GM12878 (cell line): ENCODE results near the gene COPS7A.
A peak's percentile ranks its signal among the peaks of the same experiment; 100 is the strongest.

Source experiments
- EZH2 ChIP-seq: IDR thresholded peaks from 2 replicates; pipeline ENCODE4 v1.6.1; 2012; ENCODE audit warnings: low read depth, mild to moderate bottlenecking, control low read depth, inconsistent platforms, low read length, borderline replicate concordance; ENCODE audit not compliant: control insufficient read depth
- MTA3 ChIP-seq: IDR thresholded peaks from 2 replicates; pipeline ENCODE4 v1.6.1; 2012; ENCODE audit warnings: low read length, inconsistent platforms, borderline replicate concordance
- TF ChIP-seq, protein P1 (sequence below), 3 experiments: IDR thresholded peaks in 2 of 3; conservative IDR thresholded peaks in 1 of 3; 2 replicates each; pipeline ENCODE4 v1.5.1; 2011; ENCODE audit warnings: low read depth in 3 of 3, low read length in 3 of 3, mild to moderate bottlenecking in 3 of 3, control low read depth in 2 of 3, moderate library complexity in 2 of 3, inconsistent platforms in 1 of 3, mixed read lengths in 1 of 3; ENCODE audit not compliant: control insufficient read depth in 2 of 3, insufficient read depth in 1 of 3; ENCODE audit errors: extremely low read depth in 1 of 3

DNA sequence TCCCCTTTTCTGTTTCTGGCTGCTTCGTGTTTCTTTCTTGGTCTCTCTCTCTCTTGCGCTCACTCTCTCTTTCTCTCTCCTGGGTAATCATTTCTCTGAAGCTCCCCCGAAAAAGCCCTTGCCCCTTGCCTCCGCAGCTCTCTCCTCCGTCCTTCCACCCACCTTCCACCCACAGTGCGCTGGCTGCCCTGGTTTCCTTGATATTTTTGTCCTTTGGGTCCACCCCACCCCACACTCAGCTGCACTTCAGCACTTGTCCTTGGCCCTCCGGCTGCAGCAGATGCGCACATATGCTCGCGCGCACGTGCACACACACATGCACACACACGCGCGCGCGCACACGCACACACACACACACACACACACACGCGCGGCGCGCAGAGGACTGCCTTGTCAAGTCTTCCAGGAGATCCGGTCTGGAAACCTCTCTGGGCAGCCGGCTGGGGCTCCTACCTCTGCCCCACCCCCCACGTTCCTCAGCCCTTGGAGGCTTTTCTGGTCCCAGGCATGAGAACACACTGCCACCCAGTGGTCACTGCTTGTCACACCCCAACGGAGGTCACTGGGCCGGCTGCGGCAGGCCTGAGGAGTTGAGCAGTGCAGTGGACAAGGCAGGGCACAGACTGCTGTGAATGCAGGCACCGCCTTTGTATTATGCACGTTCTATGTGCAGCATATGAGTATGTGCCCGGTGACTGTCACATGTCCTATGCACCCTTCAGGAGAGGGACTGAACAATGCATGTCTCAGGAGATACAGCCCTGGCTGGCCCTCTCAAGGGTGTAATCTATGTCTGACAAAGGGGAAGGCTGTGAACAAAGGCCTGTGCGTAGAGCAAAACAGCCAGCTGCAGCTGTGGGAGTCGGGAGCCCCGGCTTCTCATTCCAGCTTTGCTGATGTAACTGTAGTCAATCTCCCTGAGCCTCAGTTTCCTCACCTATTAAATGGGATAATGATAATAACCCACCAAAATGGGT, 55.0 kb downstream of the COPS7A start:
- no peak for TF ChIP-seq EZH2
- TF ChIP-seq, protein P1, sequence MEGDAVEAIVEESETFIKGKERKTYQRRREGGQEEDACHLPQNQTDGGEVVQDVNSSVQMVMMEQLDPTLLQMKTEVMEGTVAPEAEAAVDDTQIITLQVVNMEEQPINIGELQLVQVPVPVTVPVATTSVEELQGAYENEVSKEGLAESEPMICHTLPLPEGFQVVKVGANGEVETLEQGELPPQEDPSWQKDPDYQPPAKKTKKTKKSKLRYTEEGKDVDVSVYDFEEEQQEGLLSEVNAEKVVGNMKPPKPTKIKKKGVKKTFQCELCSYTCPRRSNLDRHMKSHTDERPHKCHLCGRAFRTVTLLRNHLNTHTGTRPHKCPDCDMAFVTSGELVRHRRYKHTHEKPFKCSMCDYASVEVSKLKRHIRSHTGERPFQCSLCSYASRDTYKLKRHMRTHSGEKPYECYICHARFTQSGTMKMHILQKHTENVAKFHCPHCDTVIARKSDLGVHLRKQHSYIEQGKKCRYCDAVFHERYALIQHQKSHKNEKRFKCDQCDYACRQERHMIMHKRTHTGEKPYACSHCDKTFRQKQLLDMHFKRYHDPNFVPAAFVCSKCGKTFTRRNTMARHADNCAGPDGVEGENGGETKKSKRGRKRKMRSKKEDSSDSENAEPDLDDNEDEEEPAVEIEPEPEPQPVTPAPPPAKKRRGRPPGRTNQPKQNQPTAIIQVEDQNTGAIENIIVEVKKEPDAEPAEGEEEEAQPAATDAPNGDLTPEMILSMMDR (IDR thresholded peaks at IDR 0.05 in 2 of 3, conservative IDR thresholded peaks at IDR 0.05 in 1 of 3; ENCODE audit: control insufficient read depth in 2 of 3, extremely low read depth in 1 of 3, insufficient read depth in 1 of 3, low read depth in 3 of 3, low read length in 3 of 3), result peak; percentile 95 to 99 (median 96); a peak in 5 of 6 replicates
- TF ChIP-seq MTA3, result no peak
